Measurements from ENCODE around the gene KCNJ10.

KCNJ10 gene

GRCh38 chr1:159985473-159985872 is 84.5 kb downstream of the KCNJ10 start:
- no peak for DNase-seq

GRCh38 chr1:159983681-159984080 is 86.3 kb downstream of the KCNJ10 start:
- DNase-seq: no peak

DNA sequence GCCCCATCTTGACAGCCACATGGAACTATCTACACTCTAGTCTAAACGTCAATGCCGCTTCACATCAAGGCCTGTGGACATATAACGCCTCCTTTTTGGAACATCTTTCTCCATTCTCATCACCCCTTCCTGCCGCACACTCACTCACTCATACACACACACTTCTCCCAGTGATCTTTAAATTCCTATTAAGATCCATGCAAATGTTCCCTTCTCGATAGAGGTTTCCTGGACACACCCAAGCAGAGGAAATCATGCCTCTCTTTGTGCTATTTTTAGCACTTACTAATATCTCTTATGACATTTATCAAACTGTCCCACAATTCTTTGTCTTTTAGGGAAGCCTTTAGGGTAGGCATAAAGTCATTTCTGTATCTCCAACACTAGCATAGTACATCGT is 87.7 kb downstream of the KCNJ10 start:
- DNase-seq: no peak

GRCh38 chr1:159981351-159982055 is 88.5 kb downstream of the KCNJ10 start:
- DNase-seq: no peak

DNA sequence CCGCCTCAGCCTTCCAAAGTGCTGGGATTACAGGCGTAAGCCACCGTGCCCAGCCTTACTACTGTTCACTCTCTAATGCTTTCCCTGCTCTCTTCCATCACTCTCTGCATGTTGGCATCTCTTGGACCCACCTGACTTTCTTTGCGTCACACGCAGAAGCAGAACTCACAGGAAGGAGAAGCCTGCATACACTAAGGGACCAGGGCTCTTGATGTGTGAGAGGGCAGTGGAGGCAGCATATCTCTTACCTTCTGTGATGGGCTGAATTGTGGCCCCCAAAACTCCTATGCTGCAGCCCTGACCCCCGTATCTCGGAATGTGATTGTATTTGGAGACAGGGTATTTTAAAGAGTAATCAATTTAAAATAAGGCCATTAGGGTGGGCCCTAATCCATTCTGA is 89.2 kb downstream of the KCNJ10 start:
- DNase-seq: no peak

- no peak for DNase-seq
These were observed 89.9 kb downstream of the KCNJ10 start for GRCh38 chr1:159980076-159980475.

DNA sequence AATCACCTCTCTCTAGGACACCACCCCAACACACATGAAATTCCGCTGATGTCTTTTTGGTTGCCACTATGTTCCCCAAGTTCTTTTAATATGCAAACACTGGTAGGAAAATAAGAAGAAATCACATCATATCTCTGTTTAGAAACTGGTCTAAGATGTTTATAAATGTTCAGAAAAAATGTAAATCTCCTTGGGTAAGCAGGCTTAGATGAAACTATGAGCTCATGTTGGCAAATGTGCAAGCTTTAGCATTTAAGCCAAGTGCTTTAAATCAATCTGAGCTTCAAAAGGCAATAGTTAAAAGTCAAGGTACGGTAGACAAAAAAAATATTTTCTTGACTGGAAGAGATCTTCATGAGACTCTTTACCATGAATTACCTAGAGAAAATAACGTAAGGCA is 90.7 kb downstream of the KCNJ10 start:
- no peak for DNase-seq

GRCh38 chr1:159978107-159978398 is 91.9 kb downstream of the KCNJ10 start:
- no peak for DNase-seq

DNA sequence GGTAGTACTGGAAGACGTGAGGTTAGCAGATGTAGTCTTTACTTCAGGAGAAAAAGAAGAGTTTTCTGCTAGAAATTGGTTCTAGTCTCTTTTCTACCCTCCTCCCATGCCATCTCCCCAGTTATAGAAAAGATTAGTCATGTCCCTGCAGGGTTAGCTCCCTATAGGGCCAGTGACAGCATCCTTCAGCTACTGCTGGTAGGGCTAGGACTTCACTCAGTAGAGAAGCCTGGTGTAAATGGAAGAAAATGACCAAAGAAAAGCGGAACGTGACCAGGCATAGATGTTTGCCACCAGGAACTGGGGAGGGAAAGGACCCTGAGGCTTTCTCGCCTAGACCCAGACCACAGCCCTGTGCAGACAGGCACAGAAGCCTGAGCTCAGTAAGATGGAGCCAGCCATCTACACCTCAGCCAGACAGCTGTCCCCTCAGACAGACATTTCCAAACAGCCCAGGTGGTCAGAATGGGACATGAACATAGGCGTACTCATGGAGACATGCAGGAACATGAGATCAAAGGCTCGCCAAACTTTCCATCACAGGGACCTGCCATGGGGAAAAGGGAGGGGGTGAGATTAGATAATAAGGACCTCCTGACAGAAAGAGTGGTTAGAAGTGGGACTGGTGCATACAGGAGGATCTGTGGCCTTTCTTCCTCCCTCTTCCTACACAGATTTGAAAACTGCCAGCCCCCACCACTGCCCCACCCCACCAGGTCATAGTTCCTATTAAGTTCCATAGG is 92.4 kb downstream of the KCNJ10 start:
- DNase-seq: no peak

DNA sequence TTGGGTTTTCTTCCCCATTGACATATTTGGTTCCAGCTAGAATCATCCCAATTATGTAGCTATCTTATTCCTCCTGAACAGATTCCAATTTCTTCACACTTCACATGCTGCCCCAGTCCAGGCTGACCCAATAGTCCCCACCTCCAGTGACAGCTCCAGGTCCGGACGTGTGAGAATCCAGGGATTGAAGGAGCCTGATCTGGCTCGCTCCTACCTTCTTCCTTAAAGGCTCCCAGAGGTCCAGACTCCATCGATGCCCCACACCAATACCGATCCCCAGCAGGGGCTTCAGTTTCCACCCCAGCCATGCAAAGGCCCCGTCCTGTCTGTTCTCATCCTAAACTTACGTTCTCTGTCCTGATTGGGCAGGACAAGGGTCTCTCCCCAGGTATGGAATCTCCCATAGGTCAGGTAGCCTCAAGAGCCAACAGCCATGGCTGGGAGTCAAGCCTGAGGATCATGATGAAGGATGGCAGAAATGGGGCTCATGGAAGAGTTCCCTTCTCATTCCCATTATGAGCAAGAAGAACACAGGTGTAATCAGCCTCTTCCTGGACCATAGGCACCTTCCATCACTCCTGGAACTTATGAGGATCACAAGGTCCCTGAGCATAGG is 95.5 kb downstream of the KCNJ10 start:
- no peak for DNase-seq

DNA sequence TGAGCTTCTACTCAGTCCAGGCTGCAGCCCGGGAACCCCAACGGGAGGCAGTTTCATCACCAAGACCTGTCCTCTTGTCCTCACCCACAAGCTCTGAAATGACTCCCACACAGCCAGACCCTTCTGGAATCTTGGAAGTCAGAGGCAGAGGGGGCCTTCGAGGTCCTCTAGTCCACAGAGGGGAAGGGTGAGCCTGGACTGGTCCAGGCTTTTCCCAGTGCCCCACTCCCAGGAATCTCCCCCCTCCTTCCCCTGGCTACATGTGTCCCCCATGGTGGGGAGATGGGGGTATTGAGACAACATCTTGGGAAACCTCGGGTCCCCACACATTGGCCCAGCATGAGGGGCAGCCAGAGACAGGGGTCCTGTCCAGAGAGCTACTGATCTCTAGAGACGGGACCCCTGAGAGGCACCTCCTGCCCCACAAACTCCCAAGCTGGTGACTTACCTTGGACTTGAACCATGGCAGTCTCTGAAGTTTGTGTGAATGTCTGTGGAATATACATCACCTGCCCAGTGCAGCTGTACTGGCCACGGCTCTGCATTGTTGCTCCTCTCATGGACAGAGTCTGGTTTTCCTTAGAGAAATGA is 96.5 kb downstream of the KCNJ10 start:
- DNase-seq: no peak

- DNase-seq: no peak
These were observed 97.3 kb downstream of the KCNJ10 start for GRCh38 chr1:159972443-159973205.

DNA sequence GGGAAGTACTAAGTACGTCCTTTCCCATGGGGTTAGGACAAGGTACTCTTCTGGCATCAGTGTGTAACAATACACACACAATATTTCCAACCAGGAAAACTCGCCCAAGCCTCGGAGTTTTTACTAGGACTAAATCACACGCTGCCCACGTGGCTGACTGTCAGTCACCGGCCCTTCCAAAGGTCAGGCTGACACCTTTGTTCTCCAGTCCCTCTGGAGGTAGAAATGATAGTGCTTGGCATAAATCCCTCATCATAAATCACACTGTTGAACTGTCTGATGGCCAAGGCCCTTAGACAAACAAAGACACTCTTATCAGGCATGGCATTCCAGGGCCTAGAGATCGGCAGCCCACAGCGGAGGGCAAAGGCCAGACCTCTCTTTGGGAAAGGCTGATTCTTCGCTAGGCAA is 99.0 kb downstream of the KCNJ10 start:
- no peak for DNase-seq

- DNase-seq: no peak
These were observed 101.1 kb downstream of the KCNJ10 start for GRCh38 chr1:159968901-159969300.

DNA sequence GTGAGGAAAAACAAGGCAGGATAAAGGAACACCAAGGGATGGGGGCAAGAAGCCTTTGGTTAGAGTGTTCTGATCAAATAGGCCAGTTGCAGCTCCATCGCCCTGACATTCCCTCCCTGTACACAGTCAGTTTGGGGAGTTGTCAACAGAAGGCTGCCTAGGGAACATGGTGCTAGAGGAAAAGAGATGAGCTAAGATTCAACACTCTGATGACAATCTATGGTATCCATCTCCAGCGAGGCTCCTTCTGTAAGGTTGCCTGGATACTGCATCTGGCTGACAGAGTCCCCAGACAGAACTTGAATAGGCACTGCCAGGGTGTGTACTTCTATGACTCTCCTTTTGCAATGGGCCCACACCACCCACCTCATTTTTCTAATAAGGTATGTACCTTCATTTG is 104.7 kb downstream of the KCNJ10 start:
- no peak for DNase-seq

- DNase-seq: no peak
These were observed 105.8 kb downstream of the KCNJ10 start for GRCh38 chr1:159964144-159964543.

DNA sequence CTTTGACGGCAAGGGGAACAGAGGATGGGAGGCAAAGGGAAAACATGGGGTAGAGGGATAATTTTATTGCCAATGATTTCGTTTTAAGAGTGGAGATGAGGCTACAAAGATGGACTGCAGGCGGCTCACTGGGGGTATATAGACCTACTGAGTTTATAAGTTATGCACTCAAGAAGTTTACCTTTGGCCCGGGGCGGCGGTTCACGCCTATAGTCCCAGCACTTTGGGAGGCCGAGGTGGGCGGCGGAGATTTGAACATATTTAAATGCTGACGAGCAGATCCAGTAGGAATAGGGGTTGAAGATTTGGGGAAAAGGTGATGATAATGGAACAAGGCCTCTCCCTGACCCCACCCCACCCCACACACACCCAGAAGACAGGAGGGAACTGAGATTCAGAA is 107.8 kb downstream of the KCNJ10 start:
- DNase-seq: no peak

GRCh38 chr1:159961636-159962035 is 108.3 kb downstream of the KCNJ10 start:
- no peak for DNase-seq

DNA sequence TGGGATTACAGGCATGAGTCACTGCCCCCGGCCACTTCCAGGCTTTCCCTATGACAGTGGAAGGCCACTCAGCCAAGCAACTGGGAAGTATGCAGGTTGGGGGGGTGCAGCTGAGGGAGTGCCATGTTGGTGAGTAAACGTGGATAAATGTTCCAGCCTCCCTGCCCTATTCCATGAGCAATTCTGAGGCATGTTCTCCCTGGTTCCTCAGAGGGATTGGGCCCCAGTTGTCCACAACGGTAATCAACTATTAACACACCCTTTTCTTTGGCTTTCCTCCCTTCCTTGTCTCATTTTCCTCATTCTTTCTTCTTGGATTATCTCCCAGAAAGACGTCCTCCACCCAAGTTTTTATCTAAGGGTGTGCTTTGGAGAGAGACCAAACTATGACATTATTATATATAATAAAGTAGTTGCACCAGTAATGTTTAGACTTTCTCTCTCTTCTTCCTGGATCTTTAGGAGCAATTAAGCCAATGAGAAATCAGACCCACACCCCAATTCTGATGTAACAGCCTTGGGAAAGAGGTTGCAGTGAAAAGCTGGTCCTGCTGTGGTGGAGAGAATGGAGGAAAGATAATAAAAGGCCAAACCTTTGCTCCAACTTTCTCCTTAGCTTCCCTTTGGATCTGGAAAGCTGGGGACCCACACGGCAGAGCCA is 109.1 kb downstream of the KCNJ10 start:
- no peak for DNase-seq

- no peak for DNase-seq
These were observed 110.5 kb downstream of the KCNJ10 start for GRCh38 chr1:159959451-159959850.

DNA sequence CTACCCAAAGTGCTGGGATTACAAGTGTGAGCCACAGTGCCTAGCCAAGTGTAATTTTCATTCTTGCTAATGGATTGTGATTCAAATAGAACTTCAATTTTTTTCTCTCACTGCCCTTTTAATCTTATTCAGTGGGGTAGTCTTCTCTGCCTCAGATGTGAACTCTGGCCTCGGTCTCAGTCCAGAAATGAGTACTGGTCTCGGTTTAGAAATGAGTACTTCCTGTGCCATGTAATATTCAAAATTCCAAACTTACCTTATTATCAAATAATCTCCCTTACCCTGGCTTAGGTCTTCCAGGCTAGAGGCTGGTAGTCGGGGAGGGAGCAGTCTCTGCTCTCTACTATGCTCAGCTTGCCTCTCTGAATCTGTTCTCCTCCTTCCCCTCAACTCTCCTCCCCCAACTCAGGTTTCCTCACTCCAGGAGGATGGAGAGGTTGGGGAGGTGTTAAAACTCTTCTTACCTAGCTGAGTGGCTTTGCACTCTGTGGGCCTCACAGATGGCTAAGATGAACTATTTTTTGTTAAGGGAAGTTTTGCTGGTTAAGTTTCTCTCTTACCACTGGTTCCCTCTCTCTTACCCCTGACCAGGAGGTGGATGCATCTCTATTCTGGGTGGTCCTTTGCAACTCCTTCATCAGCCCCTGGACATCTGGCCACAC is 111.1 kb downstream of the KCNJ10 start:
- DNase-seq: no peak

DNA sequence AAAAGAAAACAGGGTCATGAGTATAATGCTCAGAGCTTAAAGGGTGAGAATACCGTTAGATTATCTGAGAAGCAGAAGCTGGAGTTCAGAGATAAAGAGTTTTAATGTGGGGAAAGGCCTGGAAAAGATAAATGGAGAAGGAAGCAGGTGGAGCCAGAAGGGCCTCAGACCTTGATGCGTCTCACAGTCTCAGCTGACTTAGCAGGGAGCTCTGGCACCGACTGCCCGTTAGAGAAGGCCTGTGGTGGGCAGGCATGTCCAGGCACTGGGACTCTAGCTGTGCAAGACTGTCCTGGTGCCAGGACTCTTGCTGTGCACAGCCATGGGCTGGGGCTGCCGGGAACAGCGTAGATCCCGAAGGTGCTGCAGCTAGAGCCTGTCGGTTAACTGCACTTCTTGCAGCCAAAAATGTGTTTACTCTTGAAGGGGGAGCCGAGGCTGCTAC is 112.1 kb downstream of the KCNJ10 start:
- DNase-seq: no peak

All from Kasumi-1 (cell line).